ENCODE results near the gene SHISA8. TPM values are rescaled to one million over a fixed set of nuclear protein-coding genes. Genes with fewer than 3 reads are reported as not detected.
A peak's percentile ranks its signal among the peaks of the same experiment; 100 is the strongest.

The SHISA8 gene
- total and polyA plus RNA-seq, 4 experiments from 2014 or later: not detected

GRCh38 chr22:41885116-41885515 lies 29.8 kb downstream of the SHISA8 start:
- ChIA-PET POLR2A (ENCODE audit: partially characterized antibody) (no interaction called here), CTCF (ENCODE audit: partially characterized antibody) (interaction anchor here (0.9 kb wide), 1 partner anchor 14 kb away, joined by 3 read pairs; no protein-coding TSS in a partner anchor)
- intact Hi-C loops (cut with micrococcal nuclease): no loop called here
- H3K36me3 Mint-ChIP-seq: peaks cover 57 to 88% of the 10 kb centered on the region in 2 donors
- no peak for DNase-seq
- peaks cover 50% of the 10 kb centered on the region for H3K36me3 ChIP-seq (ENCODE audit: insufficient read depth, low read length)
- H3K27ac ChIP-seq (ENCODE audit: low read depth, low read length): no peak overlapping the region
- no peaks in the 10 kb centered on the region for H3K27me3 ChIP-seq (ENCODE audit: insufficient read depth, low read length)
- H3K27me3 Mint-ChIP-seq: no peaks in the 10 kb centered on the region
- H3K4me1 ChIP-seq (ENCODE audit: insufficient read depth, low read length): no peaks in the 10 kb centered on the region
- no peaks in the 10 kb centered on the region for H3K9me3 ChIP-seq (ENCODE audit: control insufficient read depth in 1 of 2, low read length in 2 of 2)
- H3K9me3 Mint-ChIP-seq: no peaks in the 10 kb centered on the region
- no peak overlapping the region for H3K27ac Mint-ChIP-seq
- H3K4me1 Mint-ChIP-seq: peaks cover 0 to 3% (median under 1%) of the 10 kb centered on the region in 4 donors
- H3K4me3 Mint-ChIP-seq: no peak overlapping the region
- no peak overlapping the region for H3K4me3 ChIP-seq (ENCODE audit: low read length in 2 of 2)

- Histone ChIP-seq H3K4me1 (ENCODE audit: insufficient read depth, low read length) (no peaks in the 10 kb centered on the region), H3K9me3 (ENCODE audit: control insufficient read depth in 1 of 2, low read length in 2 of 2) (no peaks in the 10 kb centered on the region), H3K36me3 (ENCODE audit: insufficient read depth, low read length) (peaks cover 57% of the 10 kb centered on the region), H3K27ac (ENCODE audit: low read depth, low read length) (no peak overlapping the region), H3K4me3 (ENCODE audit: low read length in 2 of 2) (no peak overlapping the region), H3K27me3 (ENCODE audit: insufficient read depth, low read length) (no peaks in the 10 kb centered on the region)
- ChIA-PET CTCF (ENCODE audit: partially characterized antibody) (interaction anchor here (1.0 to 1.1 kb wide), 2 partner anchors 26 to 57 kb away, joined by 3 read pairs; no protein-coding TSS in a partner anchor), POLR2A (ENCODE audit: partially characterized antibody) (interaction anchor here (0.9 kb wide), 1 partner anchor 932 kb away, joined by 3 read pairs; no protein-coding TSS in a partner anchor)
- intact Hi-C loops (cut with micrococcal nuclease): no loop called here
- Mint-ChIP-seq H3K4me3 (no peak overlapping the region), H3K27me3 (no peaks in the 10 kb centered on the region), H3K9me3 (no peaks in the 10 kb centered on the region), H3K27ac (peak overlapping the region in 2 of 7 donors; percentile 16 to 80), H3K4me1 (peaks cover 0 to 3% (median under 1%) of the 10 kb centered on the region in 4 donors), H3K36me3 (peaks cover 60 to 86% of the 10 kb centered on the region in 2 donors)
- no peak for DNase-seq
Measured at GRCh38 chr22:41883400-41883799, 31.5 kb downstream of the SHISA8 start.

GRCh38 chr22:41880653-41881052 lies 34.2 kb downstream of the SHISA8 start:
- ChIA-PET POLR2A (ENCODE audit: partially characterized antibody) (interaction anchor here (1.0 to 1.4 kb wide), 3 partner anchors 18 to 80 kb away, joined by 4 read pairs; partner anchors contain the start of gene CCDC134), CTCF (ENCODE audit: partially characterized antibody) (interaction anchor here (0.6 to 0.8 kb wide), 3 partner anchors 17 to 276 kb away, joined by 3 to 6 read pairs (median 3); no protein-coding TSS in a partner anchor)
- no peak overlapping the region for H3K4me3 ChIP-seq (ENCODE audit: low read length in 2 of 2)
- peaks cover 57% of the 10 kb centered on the region for H3K36me3 ChIP-seq (ENCODE audit: insufficient read depth, low read length)
- no peak overlapping the region for H3K4me3 Mint-ChIP-seq
- H3K27ac Mint-ChIP-seq: no peak overlapping the region
- no peak for DNase-seq
- H3K36me3 Mint-ChIP-seq: peaks cover 66 to 83% of the 10 kb centered on the region in 2 donors
- H3K9me3 ChIP-seq (ENCODE audit: control insufficient read depth in 1 of 2, low read length in 2 of 2): no peaks in the 10 kb centered on the region
- H3K4me1 ChIP-seq (ENCODE audit: insufficient read depth, low read length): no peaks in the 10 kb centered on the region
- H3K27me3 Mint-ChIP-seq: no peaks in the 10 kb centered on the region
- H3K27me3 ChIP-seq (ENCODE audit: insufficient read depth, low read length): no peaks in the 10 kb centered on the region
- intact Hi-C loops (cut with micrococcal nuclease): no loop called here
- H3K4me1 Mint-ChIP-seq: peaks cover 0 to 4% (median under 1%) of the 10 kb centered on the region in 4 donors
- H3K27ac ChIP-seq (ENCODE audit: low read depth, low read length): no peak overlapping the region
- H3K9me3 Mint-ChIP-seq: no peaks in the 10 kb centered on the region

GRCh38 chr22:41876675-41877074 lies 38.2 kb downstream of the SHISA8 start:
- Histone ChIP-seq H3K4me1 (ENCODE audit: insufficient read depth, low read length) (peaks cover 6% of the 10 kb centered on the region), H3K27ac (ENCODE audit: low read depth, low read length) (no peak overlapping the region), H3K36me3 (ENCODE audit: insufficient read depth, low read length) (peaks cover 35% of the 10 kb centered on the region), H3K4me3 (ENCODE audit: low read length in 2 of 2) (no peak overlapping the region), H3K27me3 (ENCODE audit: insufficient read depth, low read length) (no peaks in the 10 kb centered on the region), H3K9me3 (ENCODE audit: control insufficient read depth in 1 of 2, low read length in 2 of 2) (no peaks in the 10 kb centered on the region)
- CTCF ChIA-PET (ENCODE audit: partially characterized antibody): no interaction called here
- peaks cover 55 to 72% of the 10 kb centered on the region in 2 donors for H3K36me3 Mint-ChIP-seq
- POLR2A ChIA-PET (ENCODE audit: partially characterized antibody): no interaction called here
- peak overlapping the region in 1 of 7 donors; percentile 13 for H3K27ac Mint-ChIP-seq
- DNase-seq: no peak
- no peaks in the 10 kb centered on the region for H3K9me3 Mint-ChIP-seq
- no peak overlapping the region for H3K4me3 Mint-ChIP-seq
- no peaks in the 10 kb centered on the region for H3K27me3 Mint-ChIP-seq
- intact Hi-C loops (cut with micrococcal nuclease): no loop called here
- peaks cover 7 to 13% (median 12%) of the 10 kb centered on the region in 4 donors for H3K4me1 Mint-ChIP-seq

- DNase-seq: no peak
- Histone ChIP-seq H3K4me3 (ENCODE audit: low read length in 2 of 2) (no peak overlapping the region), H3K4me1 (ENCODE audit: insufficient read depth, low read length) (peaks cover 6% of the 10 kb centered on the region), H3K27ac (ENCODE audit: low read depth, low read length) (no peak overlapping the region), H3K36me3 (ENCODE audit: insufficient read depth, low read length) (peaks cover 33% of the 10 kb centered on the region), H3K27me3 (ENCODE audit: insufficient read depth, low read length) (no peaks in the 10 kb centered on the region), H3K9me3 (ENCODE audit: control insufficient read depth in 1 of 2, low read length in 2 of 2) (no peaks in the 10 kb centered on the region)
- H3K4me1 Mint-ChIP-seq: peaks cover 7 to 13% (median 12%) of the 10 kb centered on the region in 4 donors
- ChIA-PET CTCF (ENCODE audit: partially characterized antibody) (interaction anchor here (2.0 kb wide), 1 partner anchor 129 kb away, joined by 4 read pairs; no protein-coding TSS in a partner anchor), POLR2A (ENCODE audit: partially characterized antibody) (no interaction called here)
- intact Hi-C loops (cut with micrococcal nuclease): no loop called here
- no peaks in the 10 kb centered on the region for H3K9me3 Mint-ChIP-seq
- no peak overlapping the region for H3K4me3 Mint-ChIP-seq
- no peaks in the 10 kb centered on the region for H3K27me3 Mint-ChIP-seq
- H3K36me3 Mint-ChIP-seq: peaks cover 51 to 69% of the 10 kb centered on the region in 2 donors
- peak overlapping the region in 1 of 7 donors; percentile 13 for H3K27ac Mint-ChIP-seq
Measured at GRCh38 chr22:41876275-41876674, 38.6 kb downstream of the SHISA8 start.

- peaks cover 6% of the 10 kb centered on the region for H3K4me1 ChIP-seq (ENCODE audit: insufficient read depth, low read length)
- intact Hi-C loops (cut with micrococcal nuclease): no loop called here
- DNase-seq: no peak
- no peaks in the 10 kb centered on the region for H3K27me3 Mint-ChIP-seq
- no peak overlapping the region for H3K4me3 ChIP-seq (ENCODE audit: low read length in 2 of 2)
- H3K9me3 Mint-ChIP-seq: no peaks in the 10 kb centered on the region
- POLR2A ChIA-PET (ENCODE audit: partially characterized antibody): interaction anchor here (1.6 kb wide), 1 partner anchor 13 kb away, joined by 4 read pairs; no protein-coding TSS in a partner anchor
- CTCF ChIA-PET (ENCODE audit: partially characterized antibody): interaction anchor here (1.3 to 2.0 kb wide), 2 partner anchors 16 to 129 kb away, joined by 3 to 4 read pairs; no protein-coding TSS in a partner anchor
- no peaks in the 10 kb centered on the region for H3K9me3 ChIP-seq (ENCODE audit: control insufficient read depth in 1 of 2, low read length in 2 of 2)
- peaks cover 53 to 70% of the 10 kb centered on the region in 2 donors for H3K36me3 Mint-ChIP-seq
- no peak overlapping the region for H3K4me3 Mint-ChIP-seq
- H3K36me3 ChIP-seq (ENCODE audit: insufficient read depth, low read length): peaks cover 33% of the 10 kb centered on the region
- H3K27me3 ChIP-seq (ENCODE audit: insufficient read depth, low read length): no peaks in the 10 kb centered on the region
- peak overlapping the region in 1 of 7 donors; percentile 36 for H3K27ac Mint-ChIP-seq
- peaks cover 7 to 12% (median 12%) of the 10 kb centered on the region in 4 donors for H3K4me1 Mint-ChIP-seq
- no peak overlapping the region for H3K27ac ChIP-seq (ENCODE audit: low read depth, low read length)
Measured at GRCh38 chr22:41875531-41876270, 39.2 kb downstream of the SHISA8 start.

GRCh38 chr22:41874090-41874489 lies 40.8 kb downstream of the SHISA8 start:
- Mint-ChIP-seq H3K27me3 (no peaks in the 10 kb centered on the region), H3K4me1 (peaks cover 7 to 12% (median 12%) of the 10 kb centered on the region in 4 donors), H3K4me3 (no peak overlapping the region), H3K36me3 (peaks cover 46 to 65% of the 10 kb centered on the region in 2 donors), H3K9me3 (no peaks in the 10 kb centered on the region), H3K27ac (peak overlapping the region in 4 of 7 donors; percentile 66 to 89 (median 82))
- H3K36me3 ChIP-seq (ENCODE audit: insufficient read depth, low read length): peaks cover 37% of the 10 kb centered on the region
- no peak overlapping the region for H3K27ac ChIP-seq (ENCODE audit: low read depth, low read length)
- no peak overlapping the region for H3K4me3 ChIP-seq (ENCODE audit: low read length in 2 of 2)
- DNase-seq: no peak
- no peaks in the 10 kb centered on the region for H3K27me3 ChIP-seq (ENCODE audit: insufficient read depth, low read length)
- peaks cover 6% of the 10 kb centered on the region for H3K4me1 ChIP-seq (ENCODE audit: insufficient read depth, low read length)
- no peaks in the 10 kb centered on the region for H3K9me3 ChIP-seq (ENCODE audit: control insufficient read depth in 1 of 2, low read length in 2 of 2)
- ChIA-PET POLR2A (ENCODE audit: partially characterized antibody) (interaction anchor here (1.2 to 1.6 kb wide), 2 partner anchors 9 to 12 kb away, joined by 4 read pairs; no protein-coding TSS in a partner anchor), CTCF (ENCODE audit: partially characterized antibody) (interaction anchor here (1.3 to 2.0 kb wide), 2 partner anchors 15 to 127 kb away, joined by 3 to 4 read pairs; no protein-coding TSS in a partner anchor)
- intact Hi-C loops (cut with micrococcal nuclease): no loop called here
